ENCODE results near the gene LMAN2L.

Gene LMAN2L

GRCh38 chr2:96734880-96735583 lies 4.8 kb downstream of the LMAN2L start:
- TF ChIP-seq CTCF (conservative IDR thresholded peaks at IDR 0.05; ENCODE audit: low read depth, low read length) = no peak
- H3K4me3 ChIP-seq (ENCODE audit: low read length) = no peak overlapping the region
- DNase-seq (ENCODE audit: low read depth) = no peak

GRCh38 chr2:96733931-96734330 lies 5.9 kb downstream of the LMAN2L start:
- DNase-seq (ENCODE audit: low read depth) = no peak
- TF ChIP-seq CTCF (conservative IDR thresholded peaks at IDR 0.05; ENCODE audit: low read depth, low read length) = no peak
- no peak overlapping the region for H3K4me3 ChIP-seq (ENCODE audit: low read length)

GRCh38 chr2:96730212-96730611 lies 9.7 kb downstream of the LMAN2L start:
- TF ChIP-seq CTCF (conservative IDR thresholded peaks at IDR 0.05; ENCODE audit: low read depth, low read length) = no peak
- H3K4me3 ChIP-seq (ENCODE audit: low read length) = no peak overlapping the region
- no peak for DNase-seq (ENCODE audit: low read depth)

GRCh38 chr2:96729748-96730147 lies 10.1 kb downstream of the LMAN2L start:
- H3K4me3 ChIP-seq (ENCODE audit: low read length) = no peak overlapping the region
- DNase-seq (ENCODE audit: low read depth) = no peak
- TF ChIP-seq CTCF (conservative IDR thresholded peaks at IDR 0.05; ENCODE audit: low read depth, low read length) = no peak

- H3K4me3 ChIP-seq (ENCODE audit: low read length) = no peak overlapping the region
- no peak for TF ChIP-seq CTCF (conservative IDR thresholded peaks at IDR 0.05; ENCODE audit: low read depth, low read length)
- DNase-seq (ENCODE audit: low read depth) = no peak
Measured at GRCh38 chr2:96727431-96727830, 12.4 kb downstream of the LMAN2L start.

- no peak overlapping the region for H3K4me3 ChIP-seq (ENCODE audit: low read length)
- DNase-seq (ENCODE audit: low read depth) = no peak
- no peak for TF ChIP-seq CTCF (conservative IDR thresholded peaks at IDR 0.05; ENCODE audit: low read depth, low read length)
Measured at GRCh38 chr2:96726131-96726530, 13.7 kb downstream of the LMAN2L start.

GRCh38 chr2:96716388-96716787 lies 23.5 kb downstream of the LMAN2L start:
- no peak overlapping the region for H3K4me3 ChIP-seq (ENCODE audit: low read length)
- TF ChIP-seq CTCF (conservative IDR thresholded peaks at IDR 0.05; ENCODE audit: low read depth, low read length) = no peak
- DNase-seq (ENCODE audit: low read depth) = no peak

Data from retinal pigment epithelial cell (primary cell).